CD4-positive, CD25-positive, alpha-beta regulatory T cell (primary cell): ENCODE results near the gene RBM47. TPM values are rescaled to one million over a fixed set of nuclear protein-coding genes. Genes with fewer than 3 reads are reported as not detected.
A peak's percentile ranks its signal among the peaks of the same experiment; 100 is the strongest.
"Not testable (repeated sequence)": the region's sequence is repeated elsewhere in the genome, so short reads cannot be mapped to it uniquely, and the experiment has no call there.

Experiments used
- ATAC-seq, 2 donors: fragments of 150-1000 bp; cut with Tn5 transposase; one replicate each; pipeline ENCODE4 v1.10.0; 2021; ENCODE audit warnings: low read depth in 2 of 2, moderate number of reproducible peaks in 2 of 2, moderate library complexity in 1 of 2
- DNase-seq, 3 donors: peaks; one replicate each; pipeline versions ENCODE4 v3.0.0 to v3.0.0-alpha.2; 2012 to 2022; ENCODE audit warnings: mixed read lengths in 1 of 3
- H3K27ac ChIP-seq: one replicate; pipeline ENCODE4 v1.7.0; 2013; ENCODE audit warnings: mild to moderate bottlenecking, low read length; ENCODE audit not compliant: insufficient read depth, poor library complexity, severe bottlenecking
- H3K27me3 ChIP-seq: one replicate; pipeline ENCODE4 v1.7.0; 2013; ENCODE audit warnings: low read length; ENCODE audit not compliant: control insufficient read depth, insufficient read depth
- H3K36me3 ChIP-seq: one replicate; pipeline ENCODE4 v1.7.0; 2013; ENCODE audit warnings: mild to moderate bottlenecking, low read length, moderate library complexity; ENCODE audit not compliant: control insufficient read depth, insufficient read depth
- H3K4me1 ChIP-seq: 2 replicates; pipeline ENCODE4 v1.7.0; 2013; ENCODE audit warnings: mild to moderate bottlenecking, low read length; ENCODE audit not compliant: insufficient read depth, control insufficient read depth, poor library complexity, severe bottlenecking
- H3K4me3 ChIP-seq: one replicate; pipeline ENCODE4 v1.7.0; 2013; ENCODE audit warnings: low read depth, mild to moderate bottlenecking, low read length, moderate library complexity
- H3K9me3 ChIP-seq, 2 experiments: 1 replicate in 1 of 2; 2 replicates in 1 of 2; pipeline ENCODE4 v1.7.0; 2013; ENCODE audit warnings: low read length in 2 of 2, mild to moderate bottlenecking in 1 of 2, moderate library complexity in 1 of 2; ENCODE audit not compliant: control insufficient read depth in 2 of 2
- H3K27ac Mint-ChIP-seq, 3 donors: one replicate each; pipeline ENCODE4 v1.8.0; 2020 to 2022; ENCODE audit warnings: mild to moderate bottlenecking in 3 of 3, mixed read lengths in 3 of 3, moderate library complexity in 2 of 3
- H3K27me3 Mint-ChIP-seq: one replicate; pipeline ENCODE4 v1.8.0; 2022; ENCODE audit warnings: mild to moderate bottlenecking, mixed read lengths
- H3K36me3 Mint-ChIP-seq: one replicate; pipeline ENCODE4 v1.8.0; 2020; ENCODE audit warnings: mixed read lengths
- H3K4me1 Mint-ChIP-seq, 4 donors: one replicate each; pipeline ENCODE4 v1.8.0; 2020 to 2022; ENCODE audit warnings: mixed read lengths in 4 of 4, mild to moderate bottlenecking in 1 of 4
- H3K4me3 Mint-ChIP-seq, 4 donors: one replicate each; pipeline ENCODE4 v1.8.0; 2020 to 2022; ENCODE audit warnings: mild to moderate bottlenecking in 4 of 4, mixed read lengths in 4 of 4, moderate library complexity in 3 of 4
- H3K9me3 Mint-ChIP-seq, 7 donors: one replicate each; pipeline ENCODE4 v1.8.0; 2020 to 2022; ENCODE audit warnings: mixed read lengths in 7 of 7, mild to moderate bottlenecking in 3 of 7, moderate library complexity in 2 of 7
- polyA plus RNA-seq, 4 donors: library from polyadenylated mRNA; unstranded; fragments of 300-500 nt; fragmentation: Illumina TruSeq; gene quantifications; one replicate each; pipeline ENCODE4 v1.2.3, GENCODE V29; 2021
- total RNA-seq: library from RNA; stranded (reverse); gene quantifications from one replicate; pipeline ENCODE4 v1.2.3, GENCODE V29; 2022

Gene RBM47
- total and polyA plus RNA-seq, 5 donors from 2014 or later = 0.07 to 1.5 (median 0.15) TPM; not detected in 1

- Mint-ChIP-seq H3K4me1 (peaks cover 7 to 44% (median 16%) of the 10 kb centered on the region in 4 donors), H3K4me3 (peak overlapping the region in 1 of 4 donors; percentile 20), H3K36me3 (no peaks in the 10 kb centered on the region), H3K9me3 (peaks cover 0 to 5% (median 0%) of the 10 kb centered on the region in 7 donors), H3K27ac (peak overlapping the region; percentile 82 to 95 (median 86)), H3K27me3 (no peaks in the 10 kb centered on the region)
- no peaks in the 10 kb centered on the region for H3K9me3 ChIP-seq
- DNase-seq (no peak), ATAC-seq (no peak)
- H3K27me3 ChIP-seq = no peaks in the 10 kb centered on the region
- peaks cover 15% of the 10 kb centered on the region for H3K4me1 ChIP-seq
- peak overlapping the region; percentile 58 for H3K27ac ChIP-seq
- H3K36me3 ChIP-seq = no peaks in the 10 kb centered on the region
- no peak overlapping the region for H3K4me3 ChIP-seq
These were observed 197.2 kb downstream of the RBM47 start for GRCh38 chr4:40432504-40432903.

- not testable (repeated sequence) for H3K9me3 Mint-ChIP-seq, H3K4me3 ChIP-seq, H3K4me3 Mint-ChIP-seq, DNase-seq, H3K36me3 ChIP-seq, H3K27me3 ChIP-seq, H3K27me3 Mint-ChIP-seq, ATAC-seq, H3K36me3 Mint-ChIP-seq, H3K27ac ChIP-seq, H3K4me1 ChIP-seq, H3K9me3 ChIP-seq
- Mint-ChIP-seq H3K27ac (peak overlapping the region in 2 of 3 donors; percentile 32 to 52), H3K4me1 (peaks cover 0 to 17% (median 6%) of the 10 kb centered on the region in 4 donors)
These were observed 201.8 kb downstream of the RBM47 start for GRCh38 chr4:40427871-40428270.

GRCh38 chr4:40427128-40427527, 202.5 kb downstream of the RBM47 start:
- ATAC-seq (no peak), DNase-seq (no peak)
- peaks cover 0 to 1% (median 0%) of the 10 kb centered on the region in 7 donors for H3K9me3 Mint-ChIP-seq
- Histone ChIP-seq H3K27me3 (no peaks in the 10 kb centered on the region), H3K4me1 (no peaks in the 10 kb centered on the region), H3K36me3 (no peaks in the 10 kb centered on the region), H3K27ac (no peak overlapping the region), H3K9me3 (no peaks in the 10 kb centered on the region), H3K4me3 (no peak overlapping the region)
- no peaks in the 10 kb centered on the region for H3K27me3 Mint-ChIP-seq
- H3K4me3 Mint-ChIP-seq = no peak overlapping the region
- no peaks in the 10 kb centered on the region for H3K36me3 Mint-ChIP-seq
- H3K27ac Mint-ChIP-seq = no peak overlapping the region
- H3K4me1 Mint-ChIP-seq = peaks cover 0 to 12% (median 4%) of the 10 kb centered on the region in 4 donors

- no peaks in the 10 kb centered on the region for H3K36me3 Mint-ChIP-seq
- no peak overlapping the region for H3K4me3 Mint-ChIP-seq
- Histone ChIP-seq H3K27ac (no peak overlapping the region), H3K36me3 (no peaks in the 10 kb centered on the region), H3K4me3 (no peak overlapping the region), H3K27me3 (no peaks in the 10 kb centered on the region), H3K9me3 (no peaks in the 10 kb centered on the region), H3K4me1 (no peaks in the 10 kb centered on the region)
- no peak for DNase-seq
- H3K9me3 Mint-ChIP-seq = peaks cover 0 to 1% (median 0%) of the 10 kb centered on the region in 7 donors
- H3K4me1 Mint-ChIP-seq = peaks cover 0 to 6% (median 3%) of the 10 kb centered on the region in 4 donors
- H3K27me3 Mint-ChIP-seq = no peaks in the 10 kb centered on the region
- no peak for ATAC-seq
- H3K27ac Mint-ChIP-seq = no peak overlapping the region
These were observed 203.7 kb downstream of the RBM47 start for GRCh38 chr4:40425799-40426574.

GRCh38 chr4:40423735-40424134, 205.9 kb downstream of the RBM47 start:
- no peaks in the 10 kb centered on the region for H3K36me3 ChIP-seq
- no peaks in the 10 kb centered on the region for H3K27me3 ChIP-seq
- DNase-seq = no peak
- H3K9me3 ChIP-seq = no peaks in the 10 kb centered on the region
- Mint-ChIP-seq H3K36me3 (no peaks in the 10 kb centered on the region), H3K27me3 (no peaks in the 10 kb centered on the region), H3K4me1 (peaks cover 0 to 4% (median 0%) of the 10 kb centered on the region in 4 donors), H3K9me3 (peaks cover 0 to 3% (median 0%) of the 10 kb centered on the region in 7 donors), H3K27ac (no peak overlapping the region), H3K4me3 (no peak overlapping the region)
- no peaks in the 10 kb centered on the region for H3K4me1 ChIP-seq
- no peak overlapping the region for H3K27ac ChIP-seq
- no peak overlapping the region for H3K4me3 ChIP-seq
- ATAC-seq = no peak

GRCh38 chr4:40421839-40422708, 207.6 kb downstream of the RBM47 start:
- Mint-ChIP-seq H3K4me3 (no peak overlapping the region), H3K36me3 (no peaks in the 10 kb centered on the region), H3K27me3 (no peaks in the 10 kb centered on the region), H3K27ac (no peak overlapping the region), H3K4me1 (peaks cover 0 to 4% (median 0%) of the 10 kb centered on the region in 4 donors), H3K9me3 (peaks cover 0 to 5% (median 3%) of the 10 kb centered on the region in 7 donors)
- ATAC-seq (no peak), DNase-seq (no peak)
- Histone ChIP-seq H3K27me3 (peaks cover 2% of the 10 kb centered on the region), H3K4me3 (no peak overlapping the region), H3K9me3 (no peaks in the 10 kb centered on the region), H3K36me3 (no peaks in the 10 kb centered on the region), H3K27ac (no peak overlapping the region), H3K4me1 (no peaks in the 10 kb centered on the region)

GRCh38 chr4:40419231-40419912, 210.3 kb downstream of the RBM47 start:
- DNase-seq = no peak
- Histone ChIP-seq H3K9me3 (no peaks in the 10 kb centered on the region), H3K4me3 (no peak overlapping the region), H3K4me1 (no peaks in the 10 kb centered on the region), H3K27me3 (peaks cover 2% of the 10 kb centered on the region), H3K27ac (no peak overlapping the region), H3K36me3 (no peaks in the 10 kb centered on the region)
- Mint-ChIP-seq H3K4me3 (no peak overlapping the region), H3K9me3 (peaks cover 0 to 5% (median 3%) of the 10 kb centered on the region in 7 donors), H3K27me3 (no peaks in the 10 kb centered on the region), H3K27ac (no peak overlapping the region), H3K4me1 (peaks cover 0 to 4% (median 0%) of the 10 kb centered on the region in 4 donors), H3K36me3 (no peaks in the 10 kb centered on the region)
- no peak for ATAC-seq
